H1 (cell line): ENCODE data around the gene RTN3. TPM values are rescaled to one million over a fixed set of nuclear protein-coding genes. Genes with fewer than 3 reads are reported as not detected.

ENCODE experiments used
- CTCF ChIA-PET: fragments of 300-600 bp; sonication (Branson Sonifier 250); formaldehyde crosslinking; loops from one replicate; lab custom pipeline; 2021; ENCODE audit not compliant: partially characterized antibody; lab: Charles Lee
- POLR2A ChIA-PET: fragments of 300-600 bp; sonication (Branson Sonifier 250); formaldehyde crosslinking; loops from one replicate; lab custom pipeline; 2021; ENCODE audit warnings: inconsistent platforms; ENCODE audit not compliant: partially characterized antibody; lab: Charles Lee
- DNase-seq, 2 experiments: peaks; one replicate each; pipeline versions ENCODE4 v3.0.0 to v3.0.0-alpha.2; 2010 to 2022; ENCODE audit warnings: low spot score in 2 of 2, low read depth in 1 of 2, mixed read lengths in 1 of 2
- FAIRE-seq: peaks from 2 replicates; lab custom pipeline; 2011; peaks lifted over from hg19 to GRCh38; lab: Jason Lieb, UNC
- H2AFZ ChIP-seq: 2 replicates; pipeline ENCODE4 v1.8.1; 2012; ENCODE audit warnings: low read length, inconsistent platforms
- H2AK5ac ChIP-seq: 2 replicates; pipeline ENCODE4 v1.6.1; 2013; ENCODE audit warnings: low read depth, low read length
- H2BK120ac ChIP-seq: replicated peaks from 2 replicates; pipeline ENCODE3; 2013; ENCODE audit warnings: low read depth, low read length, inconsistent platforms
- H2BK12ac ChIP-seq: 2 replicates; pipeline ENCODE4 v1.6.1; 2013; ENCODE audit warnings: low read depth, low read length
- H2BK15ac ChIP-seq: 2 replicates; pipeline ENCODE4 v1.6.1; 2013; ENCODE audit warnings: low read length
- H2BK20ac ChIP-seq: 2 replicates; pipeline ENCODE4 v1.6.1; 2013; ENCODE audit warnings: low read length
- H2BK5ac ChIP-seq: 2 replicates; pipeline ENCODE4 v1.6.1; 2013; ENCODE audit warnings: low read depth, low read length
- H3K14ac ChIP-seq: 2 replicates; pipeline ENCODE4 v1.6.1; 2013; ENCODE audit warnings: inconsistent platforms; ENCODE audit not compliant: insufficient read length
- H3K18ac ChIP-seq: 2 replicates; pipeline ENCODE4 v1.6.1; 2013; ENCODE audit warnings: low read length; ENCODE audit errors: extremely low read depth
- H3K23ac ChIP-seq: 2 replicates; pipeline ENCODE4 v1.6.1; 2013; ENCODE audit warnings: inconsistent platforms; ENCODE audit not compliant: insufficient read length
- H3K23me2 ChIP-seq: 2 replicates; pipeline ENCODE4 v1.6.1; 2013; ENCODE audit warnings: low read depth, low read length
- H3K27ac ChIP-seq: 2 replicates; pipeline ENCODE4 v1.6.1; 2011; ENCODE audit warnings: low read depth, low read length, inconsistent platforms
- H3K27me3 ChIP-seq, 4 experiments: replicated peaks in 1 of 4; 1 replicate in 1 of 4; 2 replicates in 3 of 4; pipeline versions ENCODE4 v1.6.1 to v1.8.1; 2011 to 2013; ENCODE audit warnings: low read length in 3 of 4, mild to moderate bottlenecking in 3 of 4, inconsistent platforms in 2 of 4, mixed read lengths in 2 of 4, moderate library complexity in 1 of 4; ENCODE audit not compliant: control insufficient read depth in 3 of 4, insufficient read depth in 3 of 4; ENCODE audit errors: extremely low read depth in 1 of 4
- H3K36me3 ChIP-seq, 4 experiments: 2 replicates each; pipeline versions ENCODE4 v1.6.1 to v1.8.1; 2011 to 2013; ENCODE audit warnings: mild to moderate bottlenecking in 4 of 4, low read length in 3 of 4, moderate library complexity in 2 of 4, control low read depth in 1 of 4, inconsistent platforms in 1 of 4; ENCODE audit not compliant: insufficient read depth in 4 of 4, control insufficient read depth in 2 of 4
- H3K4ac ChIP-seq: replicated peaks from 2 replicates; pipeline ENCODE3; 2013; ENCODE audit warnings: low read length, low read depth, mixed read lengths, inconsistent platforms; ENCODE audit not compliant: insufficient read length
- H3K4me1 ChIP-seq, 4 experiments: replicated peaks in 1 of 4; 1 replicate in 1 of 4; 2 replicates in 3 of 4; pipeline versions ENCODE4 v1.6.1 to v1.8.1; 2011 to 2013; ENCODE audit warnings: low read length in 3 of 4, inconsistent platforms in 2 of 4, mixed read lengths in 1 of 4; ENCODE audit not compliant: insufficient read depth in 4 of 4, control insufficient read depth in 3 of 4
- H3K4me2 ChIP-seq, 2 experiments: 2 replicates each; pipeline versions ENCODE4 v1.6.1 to v1.8.1; 2011 to 2013; ENCODE audit warnings: low read depth in 2 of 2, low read length in 2 of 2, control low read depth in 1 of 2, inconsistent platforms in 1 of 2, mild to moderate bottlenecking in 1 of 2; ENCODE audit not compliant: insufficient read depth in 1 of 2
- H3K4me3 ChIP-seq, 4 experiments: fragments of 200-600, 300-600 bp in 1 of 4; sonication (generic), shearing (Covaris generic), sonication (Bioruptor Twin) in 1 of 4; 2 replicates each; pipeline versions ENCODE4 v1.5.1 to v1.8.1; 2011 to 2016; ENCODE audit warnings: low read length in 4 of 4, low read depth in 3 of 4, control low read depth in 2 of 4, inconsistent platforms in 2 of 4, mild to moderate bottlenecking in 2 of 4, mixed read lengths in 1 of 4, moderate library complexity in 1 of 4; ENCODE audit not compliant: insufficient read depth in 2 of 4; ENCODE audit errors: extremely low read depth in 1 of 4
- H3K56ac ChIP-seq: replicated peaks from 2 replicates; pipeline ENCODE3; 2013; ENCODE audit warnings: low read depth, mild to moderate bottlenecking, mixed read lengths, low read length, inconsistent platforms; ENCODE audit not compliant: insufficient read length
- H3K79me1 ChIP-seq: 2 replicates; pipeline ENCODE4 v1.6.1; 2013; ENCODE audit warnings: low read depth, low read length, control low read depth
- H3K79me2 ChIP-seq, 2 experiments: 2 replicates each; pipeline versions ENCODE4 v1.6.1 to v1.8.1; 2012 to 2013; ENCODE audit warnings: low read length in 2 of 2, mild to moderate bottlenecking in 2 of 2, inconsistent platforms in 1 of 2; ENCODE audit not compliant: insufficient read depth in 2 of 2, control insufficient read depth in 1 of 2
- H3K9ac ChIP-seq, 4 experiments: replicated peaks in 1 of 4; 1 replicate in 1 of 4; 2 replicates in 3 of 4; pipeline versions ENCODE4 v1.6.1 to v1.8.1; 2011 to 2013; ENCODE audit warnings: low read depth in 3 of 4, low read length in 3 of 4, control low read depth in 2 of 4, mild to moderate bottlenecking in 2 of 4, moderate library complexity in 2 of 4, inconsistent platforms in 1 of 4; ENCODE audit errors: extremely low read depth in 1 of 4
- H3K9me3 ChIP-seq, 2 experiments: 2 replicates each; pipeline versions ENCODE4 v1.6.1 to v1.8.1; 2012 to 2013; ENCODE audit warnings: mild to moderate bottlenecking in 2 of 2, moderate library complexity in 2 of 2, control low read depth in 1 of 2, inconsistent platforms in 1 of 2, low read depth in 1 of 2, low read length in 1 of 2, mixed read lengths in 1 of 2; ENCODE audit not compliant: insufficient read depth in 2 of 2
- H4K20me1 ChIP-seq, 2 experiments: replicated peaks in 1 of 2; 2 replicates each; pipeline versions ENCODE3 to v1.8.1; 2011 to 2013; ENCODE audit warnings: inconsistent platforms in 2 of 2, low read length in 2 of 2, mild to moderate bottlenecking in 1 of 2; ENCODE audit not compliant: insufficient read depth in 2 of 2, control insufficient read depth in 1 of 2
- H4K5ac ChIP-seq: 2 replicates; pipeline ENCODE4 v1.6.1; 2013; ENCODE audit warnings: low read length, low read depth, mixed read lengths, inconsistent platforms; ENCODE audit not compliant: insufficient read length
- H4K8ac ChIP-seq: 2 replicates; pipeline ENCODE4 v1.8.0; 2013; ENCODE audit warnings: mild to moderate bottlenecking, moderate library complexity, low read length, inconsistent platforms; ENCODE audit not compliant: insufficient read depth; ENCODE audit errors: extremely low read depth
- H4K91ac ChIP-seq: replicated peaks from 2 replicates; pipeline ENCODE3; 2013; ENCODE audit warnings: low read length, mixed read lengths, inconsistent platforms; ENCODE audit not compliant: insufficient read length
- SRF ChIP-seq: IDR thresholded peaks from 2 replicates; pipeline ENCODE4 v1.6.1; 2011; ENCODE audit warnings: mild to moderate bottlenecking, low read depth, low read length, moderate library complexity
- WGBS, 2 experiments: shearing (Covaris generic) in 1 of 2; methylation state at CpG; one replicate each; pipeline versions ENCODE4 v1.1.6 to v1.1.7; 2013 to 2015; ENCODE audit warnings: low lambda C conversion rate in 2 of 2, mixed read lengths in 2 of 2, inconsistent platforms in 1 of 2, low coverage in 1 of 2, missing lambda C conversion rate in 1 of 2; ENCODE audit not compliant: insufficient replicate concordance in 2 of 2, insufficient coverage in 1 of 2, insufficient read length in 1 of 2; ENCODE audit errors: extremely low coverage in 1 of 2, missing lambda C conversion rate in 1 of 2; 5-methylcytosine and 5-hydroxymethylcytosine counted together
- polyA plus RNA-seq, 7 experiments: library from polyadenylated mRNA; depleted of rRNA in 3 of 7; stranded (reverse) in 5 of 7; unstranded in 2 of 7; fragments of >200 nt in 5 of 7; fragments of 200-250 nt in 2 of 7; gene quantifications; 1 replicate in 5 of 7; 2 replicates in 1 of 7; 4 replicates in 1 of 7; pipeline versions ENCODE4 v1.2.1 to v1.2.3, GENCODE V29; 2011 to 2013; ENCODE audit warnings: missing spikeins in 2 of 7, mixed read lengths in 2 of 7
- total RNA-seq: library from RNA; stranded (reverse); fragmentation: NEBNext Ultra II Directional; extraction: Animal tissue kit (Norgen Biotek cat#: 25700); gene quantifications from 2 replicates; pipeline ENCODE4 v1.2.1, GENCODE V29; 2021
- TF ChIP-seq, protein P1 (sequence below): IDR thresholded peaks from 2 replicates; pipeline ENCODE4 v1.6.1; 2011; ENCODE audit warnings: low read length, improper control_type of control experiment

The RTN3 gene
- total and polyA plus RNA-seq, 2 of the 8 experiments (the other 6 are each of a cell fraction or from before 2014, with no cell fraction given): 160 to 203 TPM

DNA sequence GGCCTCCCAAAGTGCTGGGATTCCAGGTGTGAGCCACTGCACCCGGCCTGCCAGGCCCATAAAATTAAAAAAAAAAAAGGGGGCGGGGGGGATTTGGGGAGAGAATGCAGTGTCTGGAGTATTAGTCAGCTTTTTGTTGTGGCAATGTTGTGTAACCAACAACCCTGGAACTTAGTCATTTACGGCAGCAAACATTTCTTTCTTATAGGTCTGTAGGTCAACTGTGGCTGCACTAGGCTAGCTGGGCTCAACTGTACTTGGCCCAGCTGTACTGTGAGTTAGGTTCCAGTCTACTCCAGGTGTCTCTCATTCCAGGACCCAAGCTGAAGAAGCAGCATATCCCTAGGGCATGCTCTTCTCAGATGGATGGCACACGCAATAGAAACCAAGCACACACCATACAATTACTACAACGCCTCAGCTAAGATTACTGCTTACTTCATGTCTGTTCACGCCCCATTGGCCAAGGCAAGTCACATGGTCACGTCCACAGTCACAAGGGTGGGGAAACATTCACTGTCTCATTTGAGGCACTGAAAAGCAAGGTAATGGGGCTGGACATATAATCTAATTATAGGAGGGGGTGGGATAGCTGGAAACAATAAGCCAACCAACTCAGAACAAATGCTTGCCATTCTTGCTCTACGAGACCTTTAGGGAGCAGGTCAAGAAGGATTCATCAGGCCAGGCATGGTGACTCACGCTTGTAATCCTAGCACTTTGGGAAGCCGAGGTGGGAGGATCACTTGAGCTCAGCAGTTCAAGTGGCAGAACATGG lies 121.5 kb downstream of the RTN3 start:
- H3K4ac ChIP-seq: no peak overlapping the region
- H4K5ac ChIP-seq: no peak overlapping the region
- H2BK120ac ChIP-seq: no peak overlapping the region
- no peak overlapping the region for H3K27ac ChIP-seq
- ChIA-PET CTCF (interaction anchor here (0.5 to 1.1 kb wide), 5 partner anchors 9 to 230 kb away, joined by 3 to 4 read pairs (median 3); no protein-coding TSS in a partner anchor), POLR2A (interaction anchor here (0.6 to 1.5 kb wide), 8 partner anchors 9 to 47 kb away, joined by 3 to 12 read pairs (median 3); no protein-coding TSS in a partner anchor)
- no peaks in the 10 kb centered on the region for H3K4me1 ChIP-seq
- H3K14ac ChIP-seq: no peak overlapping the region
- no peaks in the 10 kb centered on the region for H3K27me3 ChIP-seq
- H3K9ac ChIP-seq: no peak overlapping the region
- no peak overlapping the region for H4K91ac ChIP-seq
- TF ChIP-seq SRF: no peak
- TF ChIP-seq, protein P1, sequence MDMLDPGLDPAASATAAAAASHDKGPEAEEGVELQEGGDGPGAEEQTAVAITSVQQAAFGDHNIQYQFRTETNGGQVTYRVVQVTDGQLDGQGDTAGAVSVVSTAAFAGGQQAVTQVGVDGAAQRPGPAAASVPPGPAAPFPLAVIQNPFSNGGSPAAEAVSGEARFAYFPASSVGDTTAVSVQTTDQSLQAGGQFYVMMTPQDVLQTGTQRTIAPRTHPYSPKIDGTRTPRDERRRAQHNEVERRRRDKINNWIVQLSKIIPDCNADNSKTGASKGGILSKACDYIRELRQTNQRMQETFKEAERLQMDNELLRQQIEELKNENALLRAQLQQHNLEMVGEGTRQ: peak; percentile 48
- H2BK12ac ChIP-seq: no peak overlapping the region
- H3K4me3 ChIP-seq: no peak overlapping the region
- no peak overlapping the region for H2BK20ac ChIP-seq
- H4K20me1 ChIP-seq: no peaks in the 10 kb centered on the region
- H2AFZ ChIP-seq: no peak overlapping the region
- 89% methylated on average over 9 of the region's 10 CpGs; no CpG with 5 or more reads in 1 of the 2 experiments for WGBS, 2 experiments
- H3K56ac ChIP-seq: no peak overlapping the region
- no peak overlapping the region for H2BK5ac ChIP-seq
- DNase-seq (no peak), FAIRE-seq (no peak)
- no peak overlapping the region for H3K18ac ChIP-seq
- no peaks in the 10 kb centered on the region for H3K36me3 ChIP-seq
- no peaks in the 10 kb centered on the region for H3K79me2 ChIP-seq
- H3K9me3 ChIP-seq: no peaks in the 10 kb centered on the region
- H3K79me1 ChIP-seq: no peaks in the 10 kb centered on the region; the same call in 1 of the 2 replicates
- H4K8ac ChIP-seq: no peak overlapping the region
- H3K23me2 ChIP-seq: no peaks in the 10 kb centered on the region
- no peak overlapping the region for H2BK15ac ChIP-seq
- no peak overlapping the region for H3K4me2 ChIP-seq
- H2AK5ac ChIP-seq: peak overlapping the region; percentile 5; the same call in 1 of the 2 replicates
- H3K23ac ChIP-seq: no peak overlapping the region
